Upper lobe of left lung (tissue), 4 donors: Measurements from ENCODE around the gene DNASE1L2.

Source experiments
- POLR2A ChIP-seq, 4 donors: fragments of 450-650 bp; IDR thresholded peaks; one replicate each; pipeline ENCODE4 v1.5.1; 2016 to 2017; ENCODE audit warnings: antibody characterized with exemption in 4 of 4, mild to moderate bottlenecking in 2 of 4
- TF ChIP-seq, protein P1 (sequence below), 6 experiments: fragments of 450-650 bp in 4 of 6; fragments of 200-600 bp in 2 of 6; sonication (generic) in 2 of 6; IDR thresholded peaks; one replicate each; pipeline ENCODE4 v1.5.1; 2016 to 2019; ENCODE audit warnings: antibody characterized with exemption in 6 of 6

- no peak for TF ChIP-seq POLR2A (IDR thresholded peaks at IDR 0.05)
- TF ChIP-seq, protein P1, sequence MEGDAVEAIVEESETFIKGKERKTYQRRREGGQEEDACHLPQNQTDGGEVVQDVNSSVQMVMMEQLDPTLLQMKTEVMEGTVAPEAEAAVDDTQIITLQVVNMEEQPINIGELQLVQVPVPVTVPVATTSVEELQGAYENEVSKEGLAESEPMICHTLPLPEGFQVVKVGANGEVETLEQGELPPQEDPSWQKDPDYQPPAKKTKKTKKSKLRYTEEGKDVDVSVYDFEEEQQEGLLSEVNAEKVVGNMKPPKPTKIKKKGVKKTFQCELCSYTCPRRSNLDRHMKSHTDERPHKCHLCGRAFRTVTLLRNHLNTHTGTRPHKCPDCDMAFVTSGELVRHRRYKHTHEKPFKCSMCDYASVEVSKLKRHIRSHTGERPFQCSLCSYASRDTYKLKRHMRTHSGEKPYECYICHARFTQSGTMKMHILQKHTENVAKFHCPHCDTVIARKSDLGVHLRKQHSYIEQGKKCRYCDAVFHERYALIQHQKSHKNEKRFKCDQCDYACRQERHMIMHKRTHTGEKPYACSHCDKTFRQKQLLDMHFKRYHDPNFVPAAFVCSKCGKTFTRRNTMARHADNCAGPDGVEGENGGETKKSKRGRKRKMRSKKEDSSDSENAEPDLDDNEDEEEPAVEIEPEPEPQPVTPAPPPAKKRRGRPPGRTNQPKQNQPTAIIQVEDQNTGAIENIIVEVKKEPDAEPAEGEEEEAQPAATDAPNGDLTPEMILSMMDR (IDR thresholded peaks at IDR 0.05) = no peak
Measured at GRCh38 chr16:2190659-2191445, 45.4 kb upstream of the DNASE1L2 start.
